Medulla oblongata (tissue), 1 donor: ENCODE results near the gene DPM3.
"Not testable (repeated sequence)": the region's sequence is repeated elsewhere in the genome, so short reads cannot be mapped to it uniquely, and the experiment has no call there.

ENCODE experiments used
- DNase-seq: peaks from one replicate; pipeline ENCODE4 v3.0.0-alpha.2; 2015; ENCODE audit errors: extremely low spot score

The DPM3 gene

GRCh38 chr1:155175281-155175926, 35.1 kb upstream of the DPM3 start:
- DNase-seq: no peak

- peak; percentile 42 for DNase-seq
Measured at GRCh38 chr1:155174324-155175280, 34.3 kb upstream of the DPM3 start.

DNA sequence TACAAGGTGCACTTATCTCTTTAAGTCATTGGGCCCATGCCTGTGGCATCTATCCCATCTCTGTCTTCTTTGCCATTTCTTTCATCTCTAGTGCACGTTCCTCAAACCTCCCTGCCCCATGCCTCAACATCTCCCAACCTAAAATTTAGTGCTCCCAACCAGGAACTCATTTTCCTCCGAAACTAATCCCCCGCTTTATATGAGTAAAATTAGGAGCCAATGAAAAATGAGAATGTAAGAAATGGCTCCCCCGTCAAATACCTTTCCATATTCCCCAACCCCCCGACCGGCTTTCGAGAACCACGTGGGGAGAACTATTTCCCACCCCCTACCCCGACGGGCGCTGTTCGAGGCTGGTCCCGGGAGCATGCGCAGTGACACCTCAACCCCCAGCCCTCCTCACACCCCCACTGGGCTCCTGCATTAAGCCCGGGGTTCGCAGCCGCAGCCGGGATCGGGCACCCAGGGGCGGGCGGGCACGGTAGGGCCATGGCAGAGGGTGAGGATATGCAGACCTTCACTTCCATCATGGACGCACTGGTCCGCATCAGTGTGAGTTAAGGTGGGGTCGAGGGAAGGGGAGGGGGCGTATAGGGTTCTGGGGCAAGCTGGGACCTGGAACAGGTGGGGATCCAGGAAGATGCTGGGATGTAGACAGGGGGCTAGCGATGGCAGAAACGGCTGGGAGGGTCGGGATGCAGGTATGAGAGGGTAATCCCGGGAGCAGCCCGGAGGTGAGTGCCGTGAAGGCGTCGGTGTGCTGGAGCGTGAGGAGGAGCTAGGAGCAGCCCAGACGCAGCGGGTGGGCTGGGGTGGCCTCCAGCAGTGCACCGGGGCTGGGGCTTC, 33.4 kb upstream of the DPM3 start, which contains the start of gene TRIM46:
Gene TRIM46 (plus strand): TSS at position 372 of the 846 bp plus-strand sequence. CDS start 118 bp downstream, at position 490.
- peak; percentile 54 for DNase-seq

DNA sequence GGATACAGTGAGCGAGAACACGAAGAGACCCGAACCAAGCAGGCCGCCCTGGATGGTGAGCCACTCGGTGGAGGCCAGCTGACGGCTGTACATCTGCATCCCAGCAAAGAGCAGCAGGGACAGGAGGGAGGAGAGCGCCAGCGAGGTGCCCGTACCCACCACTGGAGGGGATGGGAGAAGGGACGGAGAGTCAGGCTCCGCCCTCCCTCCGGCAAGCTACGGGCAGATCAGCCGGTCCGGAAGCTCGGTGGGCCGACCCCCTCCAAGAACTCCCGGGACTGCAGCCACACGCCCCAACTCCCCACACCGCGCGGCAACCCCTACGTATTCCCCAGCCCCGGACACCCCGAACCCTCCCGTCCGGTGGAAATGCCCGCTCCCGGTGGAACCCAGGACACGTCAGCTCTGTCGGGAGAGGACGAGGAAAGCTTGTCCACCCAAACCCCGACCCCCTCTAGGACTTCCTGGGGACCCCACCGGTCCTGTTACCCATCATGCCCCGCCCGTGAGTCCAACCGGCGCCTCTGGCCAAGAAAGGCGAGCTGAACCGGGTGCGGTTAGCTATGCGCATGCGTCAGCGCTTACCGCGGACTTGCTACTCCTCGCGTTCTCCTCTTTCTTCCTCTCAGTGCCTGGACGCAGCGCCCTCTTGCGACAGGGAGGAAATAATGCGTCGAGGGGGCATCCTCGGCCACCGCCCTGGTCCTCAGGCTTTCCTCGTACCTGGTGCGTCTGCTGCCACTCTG, 32.6 kb upstream of the DPM3 start, which contains the start of gene KRTCAP2:
Gene KRTCAP2 (minus strand): TSS at position 573 of the 746 bp plus-strand sequence. CDS start 80 bp downstream, at position 493.
- DNase-seq: peak; percentile 97

- DNase-seq: no peak
Measured at GRCh38 chr1:155171836-155172731, 31.8 kb upstream of the DPM3 start.

GRCh38 chr1:155170806-155171205, 30.5 kb upstream of the DPM3 start:
- no peak for DNase-seq

GRCh38 chr1:155170101-155170785, 29.9 kb upstream of the DPM3 start:
- DNase-seq: no peak

- no peak for DNase-seq
Measured at GRCh38 chr1:155169541-155169940, 29.2 kb upstream of the DPM3 start.

- no peak for DNase-seq
Measured at GRCh38 chr1:155168456-155169210, 28.3 kb upstream of the DPM3 start.

DNA sequence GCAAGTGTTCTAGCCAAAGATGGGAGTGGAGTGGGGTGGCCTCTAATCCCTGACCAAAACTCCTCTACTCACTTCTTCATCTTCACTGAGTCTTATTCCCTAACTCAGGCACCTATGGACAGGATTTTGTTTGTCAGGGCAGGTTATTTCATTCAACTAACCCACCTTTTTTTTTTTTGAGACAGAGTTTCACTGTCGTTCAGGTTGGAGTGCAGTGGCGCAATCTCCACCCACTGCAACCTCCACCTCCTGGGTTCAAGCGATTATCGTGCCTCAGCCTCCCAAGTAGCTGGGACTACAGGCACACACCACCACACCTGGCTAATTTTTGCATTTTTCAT, 27.7 kb upstream of the DPM3 start:
- DNase-seq: not testable (repeated sequence)

GRCh38 chr1:155167166-155168104, 27.1 kb upstream of the DPM3 start:
- peak; percentile 95 for DNase-seq

GRCh38 chr1:155166471-155167165, 26.3 kb upstream of the DPM3 start:
- peak; percentile 55 for DNase-seq

GRCh38 chr1:155166051-155166470, 25.7 kb upstream of the DPM3 start:
- DNase-seq: no peak

DNA sequence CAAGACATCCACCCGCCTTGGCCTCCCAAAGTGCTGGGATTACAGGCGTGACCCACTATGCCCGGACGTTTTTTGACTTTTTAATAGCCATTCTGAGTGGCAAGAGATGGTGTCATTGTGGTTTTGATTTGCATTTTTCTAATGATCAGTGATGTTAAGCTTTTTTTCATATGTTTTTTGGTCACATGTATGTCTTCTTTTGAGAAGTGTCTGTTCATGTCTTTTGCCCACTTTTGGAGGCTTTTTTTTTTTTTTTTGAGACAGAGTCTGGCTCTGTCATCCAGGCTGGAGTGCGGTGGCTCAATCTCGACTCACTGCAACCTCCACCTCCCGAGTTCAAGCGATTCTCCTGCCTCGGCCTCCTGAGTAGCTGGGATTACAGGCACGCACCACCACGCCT, 24.3 kb upstream of the DPM3 start:
- not testable (repeated sequence) for DNase-seq

GRCh38 chr1:155163785-155164184, 23.5 kb upstream of the DPM3 start:
- not testable (repeated sequence) for DNase-seq

GRCh38 chr1:155162631-155163030, 22.3 kb upstream of the DPM3 start:
- not testable (repeated sequence) for DNase-seq

GRCh38 chr1:155160128-155160527, 19.8 kb upstream of the DPM3 start:
- no peak for DNase-seq
